Keratinocyte (primary cell): ENCODE data around the gene IGFBP5. TPM values are rescaled to one million over a fixed set of nuclear protein-coding genes. Genes with fewer than 3 reads are reported as not detected.

Source experiments
- DNase-seq: peaks from one replicate; pipeline ENCODE4 v3.0.0-alpha.2; 2011; ENCODE audit warnings: low read depth, missing footprints, low spot score
- FAIRE-seq: peaks from 2 replicates; lab custom pipeline; 2011; peaks lifted over from hg19 to GRCh38; lab: Jason Lieb, UNC
- H2AFZ ChIP-seq: 2 replicates; pipeline ENCODE4 v1.6.0; 2012; ENCODE audit warnings: low read length, control low read depth, inconsistent platforms; ENCODE audit not compliant: control insufficient read depth
- H3K27ac ChIP-seq: 2 replicates; pipeline ENCODE4 v1.5.1; 2011; ENCODE audit warnings: low read length; ENCODE audit not compliant: control insufficient read depth, insufficient read depth
- H3K27me3 ChIP-seq: 3 replicates; pipeline ENCODE4 v1.6.0; 2011; ENCODE audit warnings: low read length; ENCODE audit not compliant: control insufficient read depth, insufficient read depth; ENCODE audit errors: extremely low read depth
- H3K36me3 ChIP-seq, 2 experiments: 2 replicates in 1 of 2; 3 replicates in 1 of 2; pipeline ENCODE4 v1.5.1; 2011; ENCODE audit warnings: low read length in 2 of 2, mild to moderate bottlenecking in 1 of 2; ENCODE audit not compliant: control insufficient read depth in 2 of 2, insufficient read depth in 2 of 2; ENCODE audit errors: extremely low read depth in 1 of 2
- H3K4me1 ChIP-seq: 3 replicates; pipeline ENCODE4 v1.5.1; 2011; ENCODE audit warnings: low read length; ENCODE audit not compliant: control insufficient read depth, insufficient read depth; ENCODE audit errors: extremely low read depth
- H3K4me2 ChIP-seq: 3 replicates; pipeline ENCODE4 v1.6.0; 2011; ENCODE audit warnings: low read depth, low read length; ENCODE audit not compliant: control insufficient read depth, insufficient read depth; ENCODE audit errors: extremely low read depth
- H3K4me3 ChIP-seq, 3 experiments: fragments of 200-600 bp in 1 of 3; sonication (generic) in 1 of 3; 2 replicates in 2 of 3; 3 replicates in 1 of 3; pipeline ENCODE4 v1.5.1; 2011 to 2016; ENCODE audit warnings: low read length in 3 of 3, mild to moderate bottlenecking in 3 of 3, control low read depth in 2 of 3, inconsistent platforms in 1 of 3, low read depth in 1 of 3, mixed read lengths in 1 of 3, mixed run types in 1 of 3, moderate library complexity in 1 of 3; ENCODE audit not compliant: control insufficient read depth in 2 of 3, insufficient read depth in 2 of 3; ENCODE audit errors: extremely low read depth in 1 of 3
- H3K79me2 ChIP-seq: 2 replicates; pipeline ENCODE4 v1.6.0; 2012; ENCODE audit warnings: low read length; ENCODE audit not compliant: control insufficient read depth, insufficient read depth
- H3K9ac ChIP-seq: 3 replicates; pipeline ENCODE4 v1.6.0; 2011; ENCODE audit warnings: low read length; ENCODE audit not compliant: control insufficient read depth, insufficient read depth; ENCODE audit errors: extremely low read depth
- H3K9me1 ChIP-seq: 3 replicates; pipeline ENCODE4 v1.6.0; 2011; ENCODE audit warnings: low read length; ENCODE audit not compliant: control insufficient read depth, insufficient read depth; ENCODE audit errors: extremely low read depth
- H3K9me3 ChIP-seq: 2 replicates; pipeline ENCODE4 v1.5.1; 2012; ENCODE audit warnings: low read depth, low read length; ENCODE audit not compliant: control insufficient read depth
- H4K20me1 ChIP-seq: 3 replicates; pipeline ENCODE4 v1.6.0; 2011; ENCODE audit warnings: low read length; ENCODE audit not compliant: control insufficient read depth, insufficient read depth; ENCODE audit errors: extremely low read depth
- EZH2 ChIP-seq: IDR thresholded peaks from one replicate; pipeline ENCODE4 v1.6.1; 2012; ENCODE audit warnings: inconsistent platforms, mild to moderate bottlenecking, low read length, moderate library complexity
- dilution Hi-C: fragments of 300-500 bp; cut with MboI; formaldehyde crosslinking; loops from one replicate; pipeline ENCODE4 v1.7.0; 2020; ENCODE audit warnings: low sequenced_read_pairs; ENCODE audit not compliant: extremely low pct_ligation_motif_present
- polyA plus RNA-seq, 5 experiments: library from polyadenylated mRNA; depleted of rRNA in 3 of 5; stranded (reverse) in 3 of 5; stranded (forward) in 1 of 5; unstranded in 1 of 5; fragments of >200 nt; gene quantifications; 1 replicate in 1 of 5; 2 replicates in 3 of 5; 3 replicates in 1 of 5; pipeline versions ENCODE4 v1.2.1 to v1.2.3, GENCODE V29; 2011 to 2012; ENCODE audit warnings: missing spikeins in 2 of 5, low read depth in 1 of 5, low replicate concordance in 1 of 5
- TF ChIP-seq, protein P1 (sequence below), 3 experiments: IDR thresholded peaks in 1 of 3; conservative IDR thresholded peaks in 1 of 3; optimal IDR thresholded peaks in 1 of 3; 2 replicates in 2 of 3; 3 replicates in 1 of 3; pipeline versions ENCODE3 to v1.5.1; 2011; ENCODE audit warnings: low read length in 3 of 3, mild to moderate bottlenecking in 3 of 3, moderate library complexity in 2 of 3, control low read depth in 1 of 3, inconsistent platforms in 1 of 3; ENCODE audit not compliant: insufficient read depth in 2 of 3; ENCODE audit errors: extremely low read depth in 1 of 3

Gene IGFBP5
- polyA plus RNA-seq, 1 donor (not counting 4 experiments of a cell fraction or from before 2014, with no cell fraction given), result 1.1 TPM

DNA sequence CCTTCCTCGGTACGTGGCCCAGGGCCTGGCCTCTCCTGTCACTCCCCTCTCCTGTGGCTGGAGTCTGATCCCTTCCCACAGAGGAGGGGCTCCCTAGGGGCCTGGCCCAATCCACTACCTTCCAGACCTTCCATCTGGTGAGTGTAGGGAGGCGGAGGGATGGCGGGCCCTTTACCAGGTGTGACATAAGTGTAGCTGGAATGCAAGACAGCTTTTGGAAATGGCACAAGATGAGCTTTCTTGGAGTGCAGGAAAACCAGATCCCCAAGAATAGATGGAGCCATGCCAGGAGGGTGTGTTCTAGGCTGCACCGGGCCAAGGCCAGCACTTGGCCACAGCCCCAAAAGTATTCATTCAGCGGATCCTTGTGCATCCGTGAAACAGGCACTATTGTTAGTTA, 30.1 kb downstream of the IGFBP5 start:
- Histone ChIP-seq H3K27ac (peak overlapping the region; percentile 26), H4K20me1 (no peaks in the 10 kb centered on the region), H3K4me3 (peak overlapping the region in 2 of 3 experiments; percentile 32 to 48), H3K9ac (peak overlapping the region; percentile 50), H3K9me1 (peaks cover 4% of the 10 kb centered on the region), H2AFZ (peak overlapping the region; percentile 46), H3K4me2 (peak overlapping the region; percentile 89), H3K4me1 (peaks cover 23% of the 10 kb centered on the region), H3K79me2 (no peaks in the 10 kb centered on the region), H3K9me3 (no peaks in the 10 kb centered on the region), H3K27me3 (peaks cover 3% of the 10 kb centered on the region), H3K36me3 (no peaks in the 10 kb centered on the region)
- TF ChIP-seq, protein P1, sequence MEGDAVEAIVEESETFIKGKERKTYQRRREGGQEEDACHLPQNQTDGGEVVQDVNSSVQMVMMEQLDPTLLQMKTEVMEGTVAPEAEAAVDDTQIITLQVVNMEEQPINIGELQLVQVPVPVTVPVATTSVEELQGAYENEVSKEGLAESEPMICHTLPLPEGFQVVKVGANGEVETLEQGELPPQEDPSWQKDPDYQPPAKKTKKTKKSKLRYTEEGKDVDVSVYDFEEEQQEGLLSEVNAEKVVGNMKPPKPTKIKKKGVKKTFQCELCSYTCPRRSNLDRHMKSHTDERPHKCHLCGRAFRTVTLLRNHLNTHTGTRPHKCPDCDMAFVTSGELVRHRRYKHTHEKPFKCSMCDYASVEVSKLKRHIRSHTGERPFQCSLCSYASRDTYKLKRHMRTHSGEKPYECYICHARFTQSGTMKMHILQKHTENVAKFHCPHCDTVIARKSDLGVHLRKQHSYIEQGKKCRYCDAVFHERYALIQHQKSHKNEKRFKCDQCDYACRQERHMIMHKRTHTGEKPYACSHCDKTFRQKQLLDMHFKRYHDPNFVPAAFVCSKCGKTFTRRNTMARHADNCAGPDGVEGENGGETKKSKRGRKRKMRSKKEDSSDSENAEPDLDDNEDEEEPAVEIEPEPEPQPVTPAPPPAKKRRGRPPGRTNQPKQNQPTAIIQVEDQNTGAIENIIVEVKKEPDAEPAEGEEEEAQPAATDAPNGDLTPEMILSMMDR (optimal IDR thresholded peaks at IDR 0.05 in 1 of 3, IDR thresholded peaks at IDR 0.05 in 1 of 3, conservative IDR thresholded peaks at IDR 0.05 in 1 of 3; ENCODE audit: extremely low read depth in 1 of 3, insufficient read depth in 2 of 3, low read length in 3 of 3), result no peak
- TF ChIP-seq EZH2, result no peak
- FAIRE-seq (peak; percentile 95), DNase-seq (peak; percentile 85)
- dilution Hi-C loops, result no loop called here

DNA sequence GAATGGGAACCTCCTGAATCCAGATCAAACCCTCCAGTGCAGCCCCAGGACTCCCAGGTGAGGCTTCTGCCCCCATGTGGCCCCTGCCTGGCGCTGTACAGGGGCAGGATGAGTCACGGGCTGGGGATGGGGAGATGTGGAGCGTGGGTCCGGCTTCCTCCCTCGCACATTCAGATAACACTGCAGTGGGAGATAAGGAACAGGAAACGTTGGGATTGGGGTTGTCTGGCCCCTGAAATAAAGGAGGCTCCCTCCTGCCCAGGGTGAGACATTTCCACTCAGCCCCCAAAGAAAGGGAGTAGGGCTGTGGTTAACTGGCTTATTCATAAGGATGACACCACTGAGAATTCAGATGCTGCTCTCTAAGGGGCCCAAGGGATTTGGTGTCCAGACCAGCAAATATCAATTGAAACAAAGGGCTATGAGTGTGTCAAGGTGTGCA, 30.7 kb downstream of the IGFBP5 start:
- FAIRE-seq (peak; percentile 23), DNase-seq (no peak)
- no peaks in the 10 kb centered on the region for H3K9me3 ChIP-seq
- H3K27me3 ChIP-seq, result peaks cover 3% of the 10 kb centered on the region
- peaks cover 29% of the 10 kb centered on the region for H3K4me1 ChIP-seq
- H3K27ac ChIP-seq, result no peak overlapping the region
- dilution Hi-C loops, result no loop called here
- H3K79me2 ChIP-seq, result no peaks in the 10 kb centered on the region
- H3K4me3 ChIP-seq, result peak overlapping the region in 1 of 3 experiments; percentile 26
- no peak overlapping the region for H2AFZ ChIP-seq
- peak overlapping the region; percentile 89 for H3K4me2 ChIP-seq
- H3K9me1 ChIP-seq, result peaks cover 4% of the 10 kb centered on the region
- H4K20me1 ChIP-seq, result no peaks in the 10 kb centered on the region
- no peaks in the 10 kb centered on the region for H3K36me3 ChIP-seq
- TF ChIP-seq EZH2, result no peak
- TF ChIP-seq, protein P1 (optimal IDR thresholded peaks at IDR 0.05 in 1 of 3, IDR thresholded peaks at IDR 0.05 in 1 of 3, conservative IDR thresholded peaks at IDR 0.05 in 1 of 3; ENCODE audit: extremely low read depth in 1 of 3, insufficient read depth in 2 of 3, low read length in 3 of 3), result peak; percentile 13 to 65 (median 25)
- no peak overlapping the region for H3K9ac ChIP-seq
